Measurements from ENCODE around the gene TBL1XR1. TPM values are rescaled to one million over a fixed set of nuclear protein-coding genes. Genes with fewer than 3 reads are reported as not detected.

Gene TBL1XR1
- total RNA-seq, 1 donor from 2014 or later: 102 TPM

DNA sequence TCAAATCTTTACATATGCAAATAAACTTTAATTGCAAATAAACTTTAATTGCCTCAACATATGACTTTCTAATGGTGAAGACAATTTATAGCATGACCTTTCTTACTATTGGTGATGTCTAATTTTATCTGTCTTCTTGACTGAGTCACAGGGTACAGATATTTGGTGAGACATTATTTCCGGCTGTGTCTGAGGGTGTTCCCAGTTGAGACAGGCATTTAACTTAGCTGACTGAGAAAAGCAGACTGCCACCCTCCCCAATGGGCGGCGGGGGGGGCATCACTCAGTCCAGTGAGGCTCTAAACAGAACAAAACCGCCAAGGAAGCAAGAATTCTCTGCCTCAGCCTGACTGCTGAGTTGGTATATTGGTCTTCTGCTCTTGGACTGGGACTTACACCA is 160.0 kb downstream of the TBL1XR1 start:
- H3K4me3 ChIP-seq: no peak overlapping the region
- no peak overlapping the region for H3K27ac ChIP-seq (replicated peaks)
- DNase-seq: no peak
- H3K36me3 ChIP-seq: peaks cover 45% of the 10 kb centered on the region
- H3K4me1 ChIP-seq: peaks cover 47% of the 10 kb centered on the region
- intact Hi-C loops (cut with micrococcal nuclease): no loop called here
- H3K9me3 ChIP-seq (replicated peaks): no peaks in the 10 kb centered on the region
- TF ChIP-seq CTCF (IDR thresholded peaks at IDR 0.05; ENCODE audit: borderline replicate concordance): no peak
- H3K27me3 ChIP-seq (ENCODE audit: low read depth): no peaks in the 10 kb centered on the region

DNA sequence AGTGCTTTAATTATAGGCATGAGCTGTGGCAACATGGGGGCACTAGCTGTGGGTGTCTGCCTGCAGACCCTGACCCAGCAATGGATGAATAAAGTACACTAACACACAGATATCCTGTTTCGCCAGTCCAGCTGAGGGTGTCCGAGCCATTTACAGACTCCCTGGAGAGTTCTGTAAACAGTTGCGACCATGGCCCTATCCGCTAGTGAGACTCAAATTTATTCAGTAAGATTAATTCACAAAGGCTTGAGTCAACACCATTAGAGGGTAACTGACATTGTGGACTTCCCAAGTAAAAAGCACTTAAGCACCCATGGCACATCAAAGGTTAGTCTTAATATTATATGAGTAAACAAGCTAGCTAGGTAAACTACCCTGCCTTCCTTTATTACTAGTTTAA is 161.6 kb downstream of the TBL1XR1 start:
- intact Hi-C loops (cut with micrococcal nuclease): no loop called here
- Histone ChIP-seq H3K9me3 (replicated peaks) (no peaks in the 10 kb centered on the region), H3K36me3 (peaks cover 56% of the 10 kb centered on the region), H3K4me1 (peaks cover 31% of the 10 kb centered on the region), H3K4me3 (no peak overlapping the region), H3K27ac (replicated peaks) (no peak overlapping the region), H3K27me3 (ENCODE audit: low read depth) (no peaks in the 10 kb centered on the region)
- no peak for TF ChIP-seq CTCF (IDR thresholded peaks at IDR 0.05; ENCODE audit: borderline replicate concordance)
- DNase-seq: no peak

- Histone ChIP-seq H3K27ac (replicated peaks) (no peak overlapping the region), H3K9me3 (replicated peaks) (no peaks in the 10 kb centered on the region), H3K36me3 (peaks cover 60% of the 10 kb centered on the region), H3K4me1 (peaks cover 24% of the 10 kb centered on the region), H3K27me3 (ENCODE audit: low read depth) (no peaks in the 10 kb centered on the region), H3K4me3 (no peak overlapping the region)
- intact Hi-C loops (cut with micrococcal nuclease): no loop called here
- TF ChIP-seq CTCF (IDR thresholded peaks at IDR 0.05; ENCODE audit: borderline replicate concordance): no peak
- no peak for DNase-seq
These were observed 162.3 kb downstream of the TBL1XR1 start for GRCh38 chr3:177034832-177035475.

DNA sequence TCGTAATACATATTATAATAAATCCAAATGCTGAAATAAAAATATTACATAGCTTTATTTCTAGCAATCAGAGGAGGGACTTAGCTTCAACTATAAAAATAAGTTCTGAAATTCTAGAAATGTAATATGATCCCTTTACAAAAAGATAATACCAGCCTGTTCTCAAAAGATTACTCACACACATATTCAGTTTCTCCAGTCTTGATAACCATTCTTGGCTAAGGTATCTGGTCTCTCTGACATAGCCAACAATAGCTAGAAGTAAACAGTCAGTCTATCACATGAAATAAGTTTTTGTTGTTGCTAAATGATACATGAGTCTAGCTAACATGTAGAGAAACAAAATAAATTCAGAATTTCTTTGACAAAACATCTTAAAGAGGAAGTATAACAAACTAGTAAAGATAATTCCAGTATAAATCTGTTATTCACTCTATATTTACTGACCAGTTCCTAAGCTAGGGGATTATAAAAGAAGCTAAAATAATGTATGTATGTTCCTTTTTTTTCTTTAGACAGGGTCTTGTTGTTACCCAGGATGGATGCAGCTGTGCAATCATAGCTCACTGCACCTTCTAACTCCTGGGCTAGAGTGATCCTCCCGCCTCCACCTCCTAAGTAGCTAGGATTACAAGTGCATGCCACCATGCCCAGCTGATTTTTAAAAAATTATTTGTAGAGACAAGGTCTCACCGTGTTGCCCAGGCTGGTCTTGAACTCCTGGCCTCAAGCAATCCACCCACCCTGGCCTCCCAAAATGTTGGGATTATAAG is 170.6 kb downstream of the TBL1XR1 start:
- Histone ChIP-seq H3K27me3 (ENCODE audit: low read depth) (no peaks in the 10 kb centered on the region), H3K36me3 (peaks cover 28% of the 10 kb centered on the region), H3K4me1 (peaks cover 24% of the 10 kb centered on the region), H3K27ac (replicated peaks) (no peak overlapping the region), H3K9me3 (replicated peaks) (no peaks in the 10 kb centered on the region), H3K4me3 (no peak overlapping the region)
- no peak for DNase-seq
- no peak for TF ChIP-seq CTCF (IDR thresholded peaks at IDR 0.05; ENCODE audit: borderline replicate concordance)
- intact Hi-C loops (cut with micrococcal nuclease): no loop called here

DNA sequence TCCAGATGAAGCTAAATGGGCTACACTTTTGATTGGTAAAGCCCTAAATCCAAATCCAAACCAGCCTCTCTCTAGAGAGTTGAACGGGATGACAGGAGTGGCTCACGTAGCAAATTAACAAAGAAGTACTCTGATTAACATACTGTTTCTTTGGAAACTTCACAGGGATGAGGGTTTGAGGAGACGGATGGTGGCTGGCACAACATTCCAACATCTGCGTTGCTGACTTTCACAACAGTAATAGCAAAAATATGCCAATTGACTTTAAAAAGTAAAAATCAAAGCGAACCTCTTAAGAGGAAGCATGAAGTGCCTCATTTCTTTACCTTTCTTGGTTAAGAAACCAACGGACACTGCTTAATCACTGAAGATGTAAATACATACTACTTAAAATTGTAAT is 181.4 kb downstream of the TBL1XR1 start:
- no peak for TF ChIP-seq CTCF (IDR thresholded peaks at IDR 0.05; ENCODE audit: borderline replicate concordance)
- H3K27ac ChIP-seq (replicated peaks): no peak overlapping the region

More for the DNA sequence above, 181.4 kb downstream of the TBL1XR1 start:
- no peak for DNase-seq
- no peaks in the 10 kb centered on the region for H3K4me1 ChIP-seq
- H3K4me3 ChIP-seq: no peak overlapping the region
- peaks cover 18% of the 10 kb centered on the region for H3K36me3 ChIP-seq
- intact Hi-C loops (cut with micrococcal nuclease): no loop called here
- no peaks in the 10 kb centered on the region for H3K27me3 ChIP-seq (ENCODE audit: low read depth)
- no peaks in the 10 kb centered on the region for H3K9me3 ChIP-seq (replicated peaks)

Data from left ventricle myocardium inferior (tissue), 1 donor.